ENCODE data around the gene DTWD2.
"Not testable (repeated sequence)": the region's sequence is repeated elsewhere in the genome, so short reads cannot be mapped to it uniquely, and the experiment has no call there.

The DTWD2 gene

GRCh38 chr5:118973779-118974445 lies 14.4 kb downstream of the DTWD2 start:
- not testable (repeated sequence) for H3K9me3 ChIP-seq (ENCODE audit: control insufficient read depth in 2 of 2, low read length in 2 of 2); H3K4me3 ChIP-seq (ENCODE audit: low read length in 2 of 2); H3K9ac ChIP-seq (ENCODE audit: low read length in 2 of 2); H3K27ac ChIP-seq (ENCODE audit: low read length); H3K4me1 ChIP-seq (ENCODE audit: control insufficient read depth, insufficient read depth, low read length); H3K36me3 ChIP-seq (ENCODE audit: control insufficient read depth in 2 of 2, insufficient read depth in 2 of 2, low read length in 2 of 2); H3K27me3 ChIP-seq (ENCODE audit: control insufficient read depth in 1 of 2, insufficient read depth in 2 of 2, low read length in 2 of 2)

GRCh38 chr5:118968925-118969375 lies 19.4 kb downstream of the DTWD2 start:
- H3K4me1 ChIP-seq (ENCODE audit: control insufficient read depth, insufficient read depth, low read length), result peaks cover 5% of the 10 kb centered on the region
- no peaks in the 10 kb centered on the region for H3K27me3 ChIP-seq (ENCODE audit: control insufficient read depth in 1 of 2, insufficient read depth in 2 of 2, low read length in 2 of 2)
- no peak overlapping the region for H3K27ac ChIP-seq (ENCODE audit: low read length)
- H3K4me3 ChIP-seq (ENCODE audit: low read length in 2 of 2), result no peak overlapping the region
- H3K9ac ChIP-seq (ENCODE audit: low read length in 2 of 2), result no peak overlapping the region
- no peaks in the 10 kb centered on the region for H3K9me3 ChIP-seq (ENCODE audit: control insufficient read depth in 2 of 2, low read length in 2 of 2)
- H3K36me3 ChIP-seq (ENCODE audit: control insufficient read depth in 2 of 2, insufficient read depth in 2 of 2, low read length in 2 of 2), result peaks cover 0 to 2% of the 10 kb centered on the region in 2 donors

- no peak overlapping the region for H3K9ac ChIP-seq (ENCODE audit: low read length in 2 of 2)
- peaks cover 5% of the 10 kb centered on the region for H3K4me1 ChIP-seq (ENCODE audit: control insufficient read depth, insufficient read depth, low read length)
- no peak overlapping the region for H3K27ac ChIP-seq (ENCODE audit: low read length)
- H3K9me3 ChIP-seq (ENCODE audit: control insufficient read depth in 2 of 2, low read length in 2 of 2), result no peaks in the 10 kb centered on the region
- no peak overlapping the region for H3K4me3 ChIP-seq (ENCODE audit: low read length in 2 of 2)
- H3K27me3 ChIP-seq (ENCODE audit: control insufficient read depth in 1 of 2, insufficient read depth in 2 of 2, low read length in 2 of 2), result no peaks in the 10 kb centered on the region
- H3K36me3 ChIP-seq (ENCODE audit: control insufficient read depth in 2 of 2, insufficient read depth in 2 of 2, low read length in 2 of 2), result peaks cover 0 to 2% of the 10 kb centered on the region in 2 donors
Observed at GRCh38 chr5:118968406-118968911, 19.9 kb downstream of the DTWD2 start.

- H3K27ac ChIP-seq (ENCODE audit: low read length), result no peak overlapping the region
- H3K36me3 ChIP-seq (ENCODE audit: control insufficient read depth in 2 of 2, insufficient read depth in 2 of 2, low read length in 2 of 2), result peaks cover 0 to 2% of the 10 kb centered on the region in 2 donors
- H3K9ac ChIP-seq (ENCODE audit: low read length in 2 of 2), result no peak overlapping the region
- no peaks in the 10 kb centered on the region for H3K9me3 ChIP-seq (ENCODE audit: control insufficient read depth in 2 of 2, low read length in 2 of 2)
- peaks cover 5% of the 10 kb centered on the region for H3K4me1 ChIP-seq (ENCODE audit: control insufficient read depth, insufficient read depth, low read length)
- H3K27me3 ChIP-seq (ENCODE audit: control insufficient read depth in 1 of 2, insufficient read depth in 2 of 2, low read length in 2 of 2), result no peaks in the 10 kb centered on the region
- H3K4me3 ChIP-seq (ENCODE audit: low read length in 2 of 2), result no peak overlapping the region
Observed at GRCh38 chr5:118967059-118967508, 21.3 kb downstream of the DTWD2 start.

- no peak overlapping the region for H3K4me3 ChIP-seq (ENCODE audit: low read length in 2 of 2)
- peaks cover 5% of the 10 kb centered on the region for H3K4me1 ChIP-seq (ENCODE audit: control insufficient read depth, insufficient read depth, low read length)
- H3K36me3 ChIP-seq (ENCODE audit: control insufficient read depth in 2 of 2, insufficient read depth in 2 of 2, low read length in 2 of 2), result peaks cover 0 to 2% of the 10 kb centered on the region in 2 donors
- H3K27me3 ChIP-seq (ENCODE audit: control insufficient read depth in 1 of 2, insufficient read depth in 2 of 2, low read length in 2 of 2), result no peaks in the 10 kb centered on the region
- H3K9me3 ChIP-seq (ENCODE audit: control insufficient read depth in 2 of 2, low read length in 2 of 2), result no peaks in the 10 kb centered on the region
- no peak overlapping the region for H3K27ac ChIP-seq (ENCODE audit: low read length)
- no peak overlapping the region for H3K9ac ChIP-seq (ENCODE audit: low read length in 2 of 2)
Observed at GRCh38 chr5:118965890-118966289, 22.5 kb downstream of the DTWD2 start.

- H3K9me3 ChIP-seq (ENCODE audit: control insufficient read depth in 2 of 2, low read length in 2 of 2), result not testable (repeated sequence)
Observed at GRCh38 chr5:118964970-118965369, 23.4 kb downstream of the DTWD2 start.

GRCh38 chr5:118964388-118964787 lies 24.0 kb downstream of the DTWD2 start:
- not testable (repeated sequence) for H3K27me3 ChIP-seq (ENCODE audit: control insufficient read depth in 1 of 2, insufficient read depth in 2 of 2, low read length in 2 of 2); H3K36me3 ChIP-seq (ENCODE audit: control insufficient read depth in 2 of 2, insufficient read depth in 2 of 2, low read length in 2 of 2); H3K9me3 ChIP-seq (ENCODE audit: control insufficient read depth in 2 of 2, low read length in 2 of 2); H3K9ac ChIP-seq (ENCODE audit: low read length in 2 of 2); H3K4me3 ChIP-seq (ENCODE audit: low read length in 2 of 2); H3K27ac ChIP-seq (ENCODE audit: low read length); H3K4me1 ChIP-seq (ENCODE audit: control insufficient read depth, insufficient read depth, low read length)

More at GRCh38 chr5:118964970-118965369, 23.4 kb downstream of the DTWD2 start:
- H3K9ac ChIP-seq (ENCODE audit: low read length in 2 of 2); H3K4me3 ChIP-seq (ENCODE audit: low read length in 2 of 2); H3K4me1 ChIP-seq (ENCODE audit: control insufficient read depth, insufficient read depth, low read length); H3K36me3 ChIP-seq (ENCODE audit: control insufficient read depth in 2 of 2, insufficient read depth in 2 of 2, low read length in 2 of 2); H3K27ac ChIP-seq (ENCODE audit: low read length); H3K27me3 ChIP-seq (ENCODE audit: control insufficient read depth in 1 of 2, insufficient read depth in 2 of 2, low read length in 2 of 2): not testable (repeated sequence)

GRCh38 chr5:118963169-118963568 lies 25.2 kb downstream of the DTWD2 start:
- no peaks in the 10 kb centered on the region for H3K27me3 ChIP-seq (ENCODE audit: control insufficient read depth in 1 of 2, insufficient read depth in 2 of 2, low read length in 2 of 2)
- H3K36me3 ChIP-seq (ENCODE audit: control insufficient read depth in 2 of 2, insufficient read depth in 2 of 2, low read length in 2 of 2), result no peaks in the 10 kb centered on the region
- H3K9ac ChIP-seq (ENCODE audit: low read length in 2 of 2), result no peak overlapping the region
- no peaks in the 10 kb centered on the region for H3K9me3 ChIP-seq (ENCODE audit: control insufficient read depth in 2 of 2, low read length in 2 of 2)
- no peak overlapping the region for H3K4me3 ChIP-seq (ENCODE audit: low read length in 2 of 2)
- H3K4me1 ChIP-seq (ENCODE audit: control insufficient read depth, insufficient read depth, low read length), result no peaks in the 10 kb centered on the region
- H3K27ac ChIP-seq (ENCODE audit: low read length), result no peak overlapping the region

GRCh38 chr5:118960557-118960956 lies 27.8 kb downstream of the DTWD2 start:
- H3K27ac ChIP-seq (ENCODE audit: low read length), result no peak overlapping the region
- H3K27me3 ChIP-seq (ENCODE audit: control insufficient read depth in 1 of 2, insufficient read depth in 2 of 2, low read length in 2 of 2), result no peaks in the 10 kb centered on the region
- no peaks in the 10 kb centered on the region for H3K36me3 ChIP-seq (ENCODE audit: control insufficient read depth in 2 of 2, insufficient read depth in 2 of 2, low read length in 2 of 2)
- no peak overlapping the region for H3K4me3 ChIP-seq (ENCODE audit: low read length in 2 of 2)
- no peak overlapping the region for H3K9ac ChIP-seq (ENCODE audit: low read length in 2 of 2)
- no peaks in the 10 kb centered on the region for H3K9me3 ChIP-seq (ENCODE audit: control insufficient read depth in 2 of 2, low read length in 2 of 2)
- no peaks in the 10 kb centered on the region for H3K4me1 ChIP-seq (ENCODE audit: control insufficient read depth, insufficient read depth, low read length)

- Histone ChIP-seq H3K9me3 (ENCODE audit: control insufficient read depth in 2 of 2, low read length in 2 of 2) (no peaks in the 10 kb centered on the region), H3K27me3 (ENCODE audit: control insufficient read depth in 1 of 2, insufficient read depth in 2 of 2, low read length in 2 of 2) (no peaks in the 10 kb centered on the region), H3K4me1 (ENCODE audit: control insufficient read depth, insufficient read depth, low read length) (no peaks in the 10 kb centered on the region), H3K9ac (ENCODE audit: low read length in 2 of 2) (no peak overlapping the region), H3K4me3 (ENCODE audit: low read length in 2 of 2) (no peak overlapping the region), H3K27ac (ENCODE audit: low read length) (no peak overlapping the region), H3K36me3 (ENCODE audit: control insufficient read depth in 2 of 2, insufficient read depth in 2 of 2, low read length in 2 of 2) (no peaks in the 10 kb centered on the region)
Observed at GRCh38 chr5:118956727-118957126, 31.6 kb downstream of the DTWD2 start.

- Histone ChIP-seq H3K9me3 (ENCODE audit: control insufficient read depth in 2 of 2, low read length in 2 of 2) (no peaks in the 10 kb centered on the region), H3K27ac (ENCODE audit: low read length) (no peak overlapping the region), H3K9ac (ENCODE audit: low read length in 2 of 2) (no peak overlapping the region), H3K4me1 (ENCODE audit: control insufficient read depth, insufficient read depth, low read length) (no peaks in the 10 kb centered on the region), H3K36me3 (ENCODE audit: control insufficient read depth in 2 of 2, insufficient read depth in 2 of 2, low read length in 2 of 2) (no peaks in the 10 kb centered on the region), H3K4me3 (ENCODE audit: low read length in 2 of 2) (no peak overlapping the region), H3K27me3 (ENCODE audit: control insufficient read depth in 1 of 2, insufficient read depth in 2 of 2, low read length in 2 of 2) (no peaks in the 10 kb centered on the region)
Observed at GRCh38 chr5:118953652-118954005, 34.7 kb downstream of the DTWD2 start.

Data from stomach smooth muscle (tissue), 2 donors.